NCI-H748 treated with DMSO at 0.1 percent for 48 hours (cell line): ENCODE measurements around the gene ATXN1.
"Not testable (repeated sequence)": the region's sequence is repeated elsewhere in the genome, so short reads cannot be mapped to it uniquely, and the experiment has no call there.

Source experiments
- DNase-seq: peaks from one replicate; lab custom pipeline; 2025; lab: John Stamatoyannopoulos, UW

Gene ATXN1

GRCh38 chr6:16720861-16721260, 40.4 kb downstream of the ATXN1 start:
- DNase-seq, result no peak

DNA sequence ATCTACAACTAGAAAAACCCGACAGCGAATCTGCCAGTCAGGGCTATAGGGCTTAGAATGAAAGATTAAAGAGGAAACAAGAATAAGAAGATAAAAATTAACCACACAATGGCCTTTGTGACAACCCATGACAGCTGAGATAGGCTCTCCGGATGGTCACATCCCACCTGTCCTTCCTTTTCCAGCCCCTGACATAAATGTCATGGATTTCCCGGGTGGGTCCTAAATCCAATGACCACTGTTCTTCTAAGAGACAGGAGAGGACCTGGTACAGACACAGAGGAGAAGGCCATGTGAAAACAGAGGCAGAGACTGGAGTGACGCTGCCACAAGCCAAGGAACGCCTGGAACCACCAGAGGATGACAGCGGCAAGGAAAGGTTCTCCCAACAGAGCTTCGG, 41.8 kb downstream of the ATXN1 start:
- DNase-seq, result no peak

GRCh38 chr6:16718356-16718755, 42.9 kb downstream of the ATXN1 start:
- no peak for DNase-seq

DNA sequence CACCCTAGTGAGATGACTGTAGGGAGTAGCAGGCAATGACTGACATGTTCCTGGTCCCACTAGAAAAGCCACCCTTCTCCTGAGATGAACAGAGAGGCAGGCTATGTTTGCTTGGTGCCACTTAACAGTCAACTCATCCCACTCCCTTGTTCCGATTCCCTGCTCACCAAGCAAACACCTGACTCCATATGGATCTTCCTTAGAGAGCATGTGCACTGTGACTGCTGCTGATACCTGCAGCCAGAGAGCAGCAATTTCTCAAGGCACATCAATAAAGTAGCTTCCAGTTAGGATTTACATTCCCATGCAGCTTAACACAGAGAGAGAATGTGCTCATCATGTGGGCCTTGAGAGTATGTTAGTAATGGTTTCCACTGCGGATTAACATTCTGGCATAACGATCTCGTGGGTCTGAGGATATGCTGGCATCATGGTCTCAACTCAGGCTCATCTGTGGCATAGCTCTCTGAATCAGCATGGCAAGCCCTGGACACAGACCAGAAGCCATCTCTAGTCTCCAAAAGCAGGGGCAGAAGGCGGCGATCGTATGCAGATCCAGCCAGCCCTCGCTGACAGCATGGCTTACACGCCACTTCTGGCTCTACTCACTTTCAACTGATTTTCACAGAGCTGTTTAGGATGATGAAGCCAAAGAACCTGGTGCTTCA, 43.9 kb downstream of the ATXN1 start:
- no peak for DNase-seq

DNA sequence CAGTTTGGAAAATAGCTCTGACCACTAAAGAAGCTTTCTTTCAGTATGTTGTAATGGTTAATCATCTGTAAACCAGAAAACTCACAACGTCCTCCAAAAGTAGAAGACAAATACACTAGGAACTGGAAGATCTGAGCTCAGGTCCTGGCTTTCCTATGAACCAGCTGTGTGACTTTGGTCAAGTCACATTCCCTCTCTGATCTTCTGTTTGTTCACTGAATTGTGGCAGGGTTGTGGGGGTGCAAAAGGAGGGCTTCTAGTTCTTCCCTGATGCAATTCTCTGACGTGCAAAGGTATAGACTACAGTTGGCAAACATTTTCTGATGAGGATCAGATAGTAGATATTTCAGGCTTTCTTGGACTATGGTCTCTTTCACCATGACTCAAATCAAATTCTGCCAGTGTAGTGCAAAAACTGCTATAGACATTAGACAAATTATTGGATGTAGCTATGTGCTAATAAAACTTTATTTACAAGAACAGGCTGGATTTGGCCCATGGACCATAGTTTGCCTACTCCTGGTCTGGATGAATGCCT, 44.9 kb downstream of the ATXN1 start:
- no peak for DNase-seq

DNA sequence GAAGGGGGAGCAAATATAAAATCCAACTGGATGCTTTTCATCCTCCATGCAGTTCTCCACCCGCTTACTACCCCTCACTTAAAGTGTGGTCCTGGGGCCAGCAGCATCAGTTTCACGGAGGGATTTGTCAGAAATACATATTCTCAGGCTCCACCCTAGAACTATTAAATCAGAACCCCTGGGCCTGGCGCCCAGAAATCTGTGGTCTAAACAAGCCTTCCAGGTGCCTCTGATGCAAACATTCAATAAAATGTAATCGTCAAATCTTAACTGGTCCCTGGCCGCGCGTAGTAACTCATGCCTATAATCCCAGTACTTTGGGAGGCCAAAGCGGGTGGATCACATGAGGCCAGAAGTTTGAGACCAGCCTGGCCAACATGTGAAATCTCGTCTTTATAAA, 47.7 kb downstream of the ATXN1 start:
- DNase-seq, result no peak

DNA sequence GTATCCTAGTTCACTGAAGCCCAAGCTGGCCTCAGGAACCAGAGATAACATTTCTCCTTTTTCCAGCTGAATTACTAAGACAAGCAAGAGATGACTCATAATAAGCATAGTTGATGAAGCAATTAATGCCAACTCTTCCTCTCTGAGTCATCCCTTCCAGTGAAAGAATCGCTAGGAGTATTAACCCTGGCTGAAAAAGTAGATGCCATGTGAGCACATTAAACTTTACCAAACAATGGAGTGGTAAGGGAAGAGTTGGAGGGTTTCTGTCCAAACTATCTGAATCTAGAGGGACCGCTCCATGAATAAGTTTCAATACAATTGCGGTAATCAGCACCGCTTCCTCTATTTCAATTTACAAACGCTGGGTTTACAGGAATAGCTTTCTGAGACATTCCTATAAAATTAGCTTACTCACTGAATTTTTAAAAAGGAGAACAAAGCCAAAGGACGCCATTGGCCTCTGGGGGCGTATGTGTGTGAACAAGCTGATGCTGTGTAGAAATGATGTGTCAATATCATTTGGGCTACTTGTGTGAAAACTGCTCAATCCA, 48.3 kb downstream of the ATXN1 start:
- DNase-seq, result no peak

DNA sequence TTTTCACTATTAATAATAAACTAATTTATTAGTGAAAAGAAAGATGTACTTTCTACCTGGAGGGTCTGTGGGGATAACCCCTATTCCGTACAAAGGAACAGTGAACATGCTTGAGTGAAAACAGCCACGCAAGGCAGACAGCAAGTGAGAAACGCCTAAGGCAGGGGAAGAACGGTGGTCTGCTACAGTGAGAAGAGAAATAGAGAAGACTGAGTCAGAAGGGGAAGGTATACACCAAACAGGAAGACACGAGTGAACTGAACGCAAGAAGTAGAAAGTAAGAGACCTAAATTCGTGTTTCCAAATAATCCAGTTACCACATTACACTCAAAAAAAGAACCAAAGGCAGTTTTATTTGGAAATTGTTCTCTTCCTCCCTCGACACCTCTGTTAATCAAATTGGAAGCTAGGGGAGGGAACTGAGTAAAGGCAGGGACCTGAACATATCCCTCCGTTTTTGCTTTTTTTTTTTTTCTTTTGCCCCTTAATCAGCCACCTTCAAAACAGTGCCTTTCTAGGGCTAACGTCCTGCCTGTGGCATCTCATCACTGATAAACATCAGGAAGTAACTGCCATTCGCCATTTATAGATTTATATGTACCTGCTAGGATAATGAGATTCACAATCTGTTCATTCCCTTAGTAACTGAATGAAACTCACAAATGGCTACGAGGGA, 48.9 kb downstream of the ATXN1 start:
- no peak for DNase-seq

- DNase-seq, result no peak
Measured at GRCh38 chr6:16711546-16712254, 49.6 kb downstream of the ATXN1 start.

GRCh38 chr6:16706911-16707783, 54.1 kb downstream of the ATXN1 start:
- DNase-seq, result no peak

GRCh38 chr6:16706491-16706890, 54.8 kb downstream of the ATXN1 start:
- not testable (repeated sequence) for DNase-seq

- DNase-seq, result no peak
Measured at GRCh38 chr6:16706029-16706428, 55.2 kb downstream of the ATXN1 start.

DNA sequence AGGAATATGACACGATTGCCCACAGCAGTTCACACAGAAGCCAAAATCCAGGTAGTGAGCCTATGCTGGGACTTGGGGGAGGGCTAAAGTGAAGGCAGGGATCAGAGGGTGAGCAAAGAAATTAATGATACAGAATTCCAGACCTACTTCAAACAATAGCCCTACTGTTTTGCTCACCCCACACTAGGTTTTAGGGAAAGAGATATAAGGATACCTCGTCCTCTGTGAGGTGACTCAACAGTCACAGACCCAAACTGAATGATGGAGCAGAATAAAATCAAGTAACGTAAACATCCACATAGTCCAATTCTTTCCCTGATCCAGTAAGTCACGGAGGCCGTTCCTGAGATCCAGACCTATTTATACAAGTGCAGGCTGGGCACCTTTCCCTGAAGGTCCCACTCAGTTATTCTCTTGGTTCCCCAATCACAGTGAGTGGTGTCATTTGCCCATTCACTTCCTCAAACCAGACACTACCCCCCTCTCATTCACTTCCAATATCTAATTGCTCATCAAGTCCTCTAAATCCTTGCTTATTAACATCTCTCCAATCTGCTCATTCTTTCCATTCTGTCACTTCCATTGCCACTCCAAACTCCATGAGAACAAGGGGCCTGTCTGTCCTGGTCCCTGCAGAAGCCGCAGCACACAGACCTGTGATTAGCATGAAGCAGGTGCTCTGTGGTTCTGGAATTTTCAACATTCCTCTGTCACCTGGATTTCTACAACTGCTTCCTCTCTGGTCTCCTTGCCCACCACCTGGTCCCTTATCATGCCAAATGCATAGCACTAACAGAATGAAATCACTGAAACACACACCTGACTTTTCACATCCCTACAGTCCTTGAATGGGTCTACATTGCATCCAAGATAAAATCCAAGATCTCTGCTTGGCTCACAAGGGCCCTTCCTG, 55.9 kb downstream of the ATXN1 start:
- DNase-seq, result no peak

GRCh38 chr6:16704401-16705045, 56.7 kb downstream of the ATXN1 start:
- DNase-seq, result no peak

GRCh38 chr6:16702627-16703378, 58.5 kb downstream of the ATXN1 start:
- DNase-seq, result not testable (repeated sequence)

DNA sequence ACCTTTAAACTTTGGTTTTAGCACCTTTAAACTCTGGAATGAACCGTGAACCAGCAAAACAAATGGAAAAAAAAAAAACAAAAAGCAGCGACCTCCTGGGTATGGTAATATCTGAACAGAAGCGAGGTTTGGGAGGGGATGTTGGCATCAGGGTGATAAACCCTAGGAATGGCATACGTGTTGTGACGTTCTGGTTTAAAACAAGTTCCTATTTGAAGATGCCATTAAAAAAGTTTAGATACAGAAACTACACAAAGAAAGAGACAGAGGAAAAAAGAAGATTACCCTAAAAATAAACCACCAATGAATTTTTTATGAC, 60.4 kb downstream of the ATXN1 start:
- no peak for DNase-seq

- DNase-seq, result no peak
Measured at GRCh38 chr6:16700202-16700915, 60.9 kb downstream of the ATXN1 start.

GRCh38 chr6:16698997-16699868, 62.0 kb downstream of the ATXN1 start:
- DNase-seq, result no peak
